ENCODE results near the gene RIMS1. TPM values are rescaled to one million over a fixed set of nuclear protein-coding genes. Genes with fewer than 3 reads are reported as not detected.

The RIMS1 gene
- total and polyA plus RNA-seq, 9 of the 15 experiments (the other 6 are each of a cell fraction or from before 2014, with no cell fraction given): not detected

GRCh38 chr6:72374857-72375256 is 488.5 kb downstream of the RIMS1 start (continued):
- TF ChIP-seq E4F1 (CRISPR knock-in tag; IDR thresholded peaks at IDR 0.05; ENCODE audit: borderline replicate concordance) (no peak), RREB1 (CRISPR knock-in tag; IDR thresholded peaks at IDR 0.05) (no peak), SUPT5H (IDR thresholded peaks at IDR 0.05) (no peak), PHF8 (IDR thresholded peaks at IDR 0.05; ENCODE audit: borderline replicate concordance, low read length) (no peak), SAFB2 (IDR thresholded peaks at IDR 0.05; ENCODE audit: borderline replicate concordance, low read depth, low read length, severe bottlenecking) (no peak), TAF1 (IDR thresholded peaks at IDR 0.05; ENCODE audit: control insufficient read depth, extremely low read depth, insufficient read depth, low read length, severe bottlenecking) (no peak), MCM7 (IDR thresholded peaks at IDR 0.05) (no peak), MTA3 (IDR thresholded peaks at IDR 0.05; ENCODE audit: borderline replicate concordance) (no peak)
